A549 treated with GW870086 at 1 μM for 4 hours (cell line): ENCODE results near the gene TMEM270. TPM values are rescaled to one million over a fixed set of nuclear protein-coding genes. Genes with fewer than 3 reads are reported as not detected.

ENCODE experiments used
- total RNA-seq: library from RNA; stranded (reverse); fragments of 200-300 nt; extraction: Qiagen RNA extraction; gene quantifications from 5 replicates; pipeline ENCODE4 v1.2.3, GENCODE V29; 2022; ENCODE audit warnings: low read depth

Gene TMEM270, protein sequence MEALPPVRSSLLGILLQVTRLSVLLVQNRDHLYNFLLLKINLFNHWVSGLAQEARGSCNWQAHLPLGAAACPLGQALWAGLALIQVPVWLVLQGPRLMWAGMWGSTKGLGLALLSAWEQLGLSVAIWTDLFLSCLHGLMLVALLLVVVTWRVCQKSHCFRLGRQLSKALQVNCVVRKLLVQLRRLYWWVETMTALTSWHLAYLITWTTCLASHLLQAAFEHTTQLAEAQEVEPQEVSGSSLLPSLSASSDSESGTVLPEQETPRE
- total RNA-seq, result 0.32 TPM in 1 of 5 replicates, not detected in the others

DNA sequence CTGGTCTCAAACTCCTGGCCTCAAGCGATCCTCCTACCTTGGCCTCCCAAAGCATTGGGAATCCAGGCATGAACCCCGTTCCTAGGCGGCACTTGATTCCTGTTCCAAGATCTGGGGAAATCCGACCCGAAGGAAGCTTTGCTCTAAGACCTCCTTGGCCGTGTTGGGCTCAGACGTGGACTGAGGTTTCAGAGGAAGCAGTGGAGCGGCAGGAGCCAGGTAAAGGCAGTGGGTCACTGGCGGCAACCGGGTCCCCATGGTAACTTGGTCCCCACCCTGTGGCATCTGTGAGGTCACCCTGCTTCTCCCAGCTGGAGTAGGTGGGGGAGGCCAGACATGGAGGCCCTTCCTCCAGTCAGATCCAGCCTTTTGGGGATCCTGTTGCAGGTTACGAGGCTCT is at the start of gene TMEM270:
TSS of gene TMEM270 (plus strand) at position 301 of the 400 bp plus-strand sequence. CDS start at position 337, 36 bp downstream.

DNA sequence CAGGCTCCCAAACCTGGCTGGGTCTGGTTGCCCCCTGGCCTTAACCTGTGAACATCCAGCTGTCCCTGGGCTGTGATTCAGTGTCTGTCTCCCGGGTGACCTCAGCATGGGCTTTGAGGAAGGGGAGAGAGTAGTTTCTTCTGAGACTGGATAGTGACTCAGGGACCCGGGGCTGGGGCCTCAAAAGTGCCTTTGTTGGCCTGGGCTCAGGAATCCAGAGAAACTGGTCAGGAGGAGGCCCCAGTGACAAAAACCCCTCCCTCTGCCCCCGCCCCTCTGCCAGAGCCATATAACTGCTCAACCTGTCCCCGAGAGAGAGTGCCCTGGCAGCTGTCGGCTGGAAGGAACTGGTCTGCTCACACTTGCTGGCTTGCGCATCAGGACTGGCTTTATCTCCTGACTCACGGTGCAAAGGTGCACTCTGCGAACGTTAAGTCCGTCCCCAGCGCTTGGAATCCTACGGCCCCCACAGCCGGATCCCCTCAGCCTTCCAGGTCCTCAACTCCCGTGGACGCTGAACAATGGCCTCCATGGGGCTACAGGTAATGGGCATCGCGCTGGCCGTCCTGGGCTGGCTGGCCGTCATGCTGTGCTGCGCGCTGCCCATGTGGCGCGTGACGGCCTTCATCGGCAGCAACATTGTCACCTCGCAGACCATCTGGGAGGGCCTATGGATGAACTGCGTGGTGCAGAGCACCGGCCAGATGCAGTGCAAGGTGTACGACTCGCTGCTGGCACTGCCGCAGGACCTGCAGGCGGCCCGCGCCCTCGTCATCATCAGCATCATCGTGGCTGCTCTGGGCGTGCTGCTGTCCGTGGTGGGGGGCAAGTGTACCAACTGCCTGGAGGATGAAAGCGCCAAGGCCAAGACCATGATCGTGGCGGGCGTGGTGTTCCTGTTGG is 30.0 kb upstream of the TMEM270 start, which contains the start of gene CLDN4:
TSS of gene CLDN4 (plus strand) at position 316 of the 903 bp plus-strand sequence. CDS start at position 522, 206 bp downstream.

DNA sequence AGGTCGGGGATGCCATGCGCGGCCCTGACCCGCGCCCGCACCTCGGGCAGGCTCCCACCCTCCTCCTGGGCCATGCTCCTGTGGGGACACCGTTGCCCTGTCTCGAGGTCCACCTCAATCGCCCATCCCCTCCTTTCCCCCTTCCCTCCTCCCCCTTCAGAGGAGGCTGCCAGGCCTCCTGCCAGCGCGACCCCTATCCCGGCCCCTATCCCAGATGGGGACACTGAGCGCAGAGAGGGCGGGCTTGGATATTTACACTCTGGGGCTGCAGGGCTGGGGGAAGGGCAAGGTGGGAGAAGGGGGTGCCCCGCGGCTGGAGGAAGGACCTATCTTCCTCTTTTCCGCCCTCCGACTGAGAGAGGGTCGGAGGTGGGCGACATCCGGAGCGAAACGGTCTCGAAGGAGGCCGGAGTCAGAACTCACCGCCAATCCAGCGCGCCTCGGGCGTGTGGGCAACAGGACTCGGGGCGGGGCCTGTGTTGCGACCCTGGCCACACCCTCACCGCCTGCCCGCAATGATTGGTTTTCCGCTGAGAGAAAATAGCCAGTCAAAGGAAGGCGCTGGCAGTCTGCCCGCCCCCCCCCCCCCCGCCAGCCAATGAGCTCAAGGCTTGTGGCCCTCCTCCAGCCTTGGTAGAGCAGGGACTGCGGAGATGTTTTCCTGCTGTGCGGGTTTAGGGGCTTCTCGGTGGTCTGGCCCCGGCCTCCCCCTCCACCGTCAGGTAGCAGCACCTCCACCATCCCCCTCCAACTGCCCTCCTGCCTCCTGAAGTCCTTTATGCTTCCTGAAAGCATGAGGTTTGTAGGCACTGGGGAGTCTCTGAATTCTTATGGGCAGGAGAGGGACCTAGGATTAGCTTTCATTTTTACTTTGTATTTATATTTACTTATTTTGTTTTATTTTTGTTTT is 18.6 kb upstream of the TMEM270 start, which contains the start of gene METTL27:
TSS of gene METTL27 (minus strand) at position 450 of the 910 bp plus-strand sequence. CDS start at position 74, 376 bp downstream.

Other genes with a start within 250 kb of the TMEM270 start
- gene MLXIPL, start 236.6 kb upstream of the TMEM270 start, total RNA-seq, result 1.2 to 1.5 TPM (median 1.3 TPM) in 5 replicates
- 4.4 to 7.3 TPM (median 6.6 TPM) in 5 replicates for gene VPS37D, start 193.3 kb upstream of the TMEM270 start, total RNA-seq
- 8.2 to 10.7 TPM (median 10.2 TPM) in 5 replicates for gene DNAJC30, start 177.7 kb upstream of the TMEM270 start, total RNA-seq
- gene BUD23, start 177.6 kb upstream of the TMEM270 start, total RNA-seq, result 129 to 166 TPM (median 136 TPM) in 5 replicates
- gene STX1A, start 141.5 kb upstream of the TMEM270 start, total RNA-seq, result 75.6 to 95.5 TPM (median 88.3 TPM) in 5 replicates
- 21.8 to 28.5 TPM (median 26.4 TPM) in 5 replicates for gene ABHD11, start 122.4 kb upstream of the TMEM270 start, total RNA-seq
- gene CLDN3, start 90.9 kb upstream of the TMEM270 start, total RNA-seq, result 2.1 to 5.3 TPM (median 3.0 TPM) in 5 replicates
- 5.5 to 7.7 TPM (median 7.4 TPM) in 5 replicates for gene CLDN4, start 30.2 kb upstream of the TMEM270 start, total RNA-seq
- gene METTL27, start 18.6 kb upstream of the TMEM270 start, total RNA-seq, result 7.1 to 11.1 TPM (median 10.1 TPM) in 5 replicates
- 0.06 to 0.16 TPM (median 0.08 TPM) in 5 replicates for gene ELN, start 167.0 kb downstream of the TMEM270 start, total RNA-seq
- gene LIMK1, start 222.6 kb downstream of the TMEM270 start, total RNA-seq, result 28.4 to 35.2 TPM (median 31.0 TPM) in 5 replicates